K562 (cell line): ENCODE results near the gene RECK.

ENCODE experiments used
- CEBPB ChIP-seq: fragments of 450-650 bp; IDR thresholded peaks from 2 replicates; pipeline ENCODE4 v1.6.1; 2016; ENCODE audit warnings: missing genetic modification characterization, missing compliant biosample characterization
- CHCHD3 ChIP-seq: fragments of 250-450 bp; sonication (Bioruptor Pico); IDR thresholded peaks from 2 replicates; pipeline ENCODE4 v2.1.2; 2022; ENCODE audit warnings: mild to moderate bottlenecking
- RHOXF2B ChIP-seq: fragments of 250-450 bp; sonication (Bioruptor Pico); conservative IDR thresholded peaks from 2 replicates; pipeline ENCODE4 v1.5.1; 2021
- RNF219 ChIP-seq: fragments of 250-450 bp; sonication (Bioruptor Pico); IDR thresholded peaks from 2 replicates; pipeline ENCODE4 v1.5.0; 2022; ENCODE audit warnings: mild to moderate bottlenecking
- SMC3 ChIP-seq: conservative IDR thresholded peaks from 2 replicates; pipeline ENCODE4 v1.6.1; 2011; ENCODE audit warnings: low read depth, low read length, improper control_type of control experiment; ENCODE audit not compliant: insufficient read depth

GRCh38 chr9:36093384-36093783, 56.7 kb downstream of the RECK start:
- no peak for TF ChIP-seq CHCHD3
- no peak for TF ChIP-seq RHOXF2B (CRISPR knock-in tag)
- peak; percentile 35 for TF ChIP-seq CEBPB (tag)
- TF ChIP-seq SMC3 = no peak
- no peak for TF ChIP-seq RNF219
